Measurements from ENCODE around the gene DES. TPM values are rescaled to one million over a fixed set of nuclear protein-coding genes. Genes with fewer than 3 reads are reported as not detected.

Gene DES
- total and polyA plus RNA-seq, 2 of the 13 experiments (the other 11 are each of a cell fraction or from before 2014, with no cell fraction given): not detected

DNA sequence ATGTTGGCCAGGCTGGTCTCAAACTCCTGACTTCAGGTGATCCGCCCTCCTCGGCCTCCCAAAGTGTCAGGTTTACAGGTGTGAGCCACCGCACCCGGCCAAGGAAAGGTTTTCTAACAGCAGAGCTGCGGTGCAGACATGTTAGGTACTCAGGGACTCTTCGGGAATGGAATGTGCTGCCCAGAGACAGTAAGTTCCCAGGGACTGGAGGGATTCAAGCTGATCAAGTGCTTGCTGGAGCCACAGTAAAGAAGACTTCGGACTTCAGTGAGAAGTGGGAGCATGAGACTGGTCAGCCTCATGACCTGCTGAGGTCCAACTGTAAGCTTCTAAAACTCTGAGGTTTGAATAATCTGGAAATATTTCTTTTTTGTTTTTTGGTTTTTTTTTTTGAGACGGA lies 7.8 kb upstream of the DES start:
- no peaks in the 10 kb centered on the region for H3K79me2 ChIP-seq (ENCODE audit: insufficient read depth, low read length)
- FAIRE-seq (no peak), DNase-seq (ENCODE audit: low spot score) (no peak), ATAC-seq (peak; percentile 20; the same call in 2 of the 3 replicates)
- no peak overlapping the region for H3K27ac ChIP-seq (ENCODE audit: extremely low read length, insufficient read depth, low read length)
- H3K36me3 ChIP-seq (replicated peaks in 1 of 2; ENCODE audit: control insufficient read depth in 1 of 2, insufficient read depth in 2 of 2, low read length in 2 of 2): no peaks in the 10 kb centered on the region
- in situ Hi-C loops (cut with HindIII; ENCODE audit: extremely low pct_ligation_motif_present, low pct_unique_long_range_greater_than_20kb): no loop called here
- 47% methylated on average over 8 of the region's 8 CpGs for WGBS (ENCODE audit: low lambda C conversion rate)
- H3K4me2 ChIP-seq (ENCODE audit: low read depth, low read length): no peak overlapping the region
- H3K27me3 ChIP-seq (ENCODE audit: control insufficient read depth in 1 of 2, insufficient read depth in 2 of 2, low read length in 2 of 2): peaks cover 3 to 18% of the 10 kb centered on the region in 2 experiments; a peak in 3 of 5 replicates
- H2AFZ ChIP-seq (ENCODE audit: low read length): no peak overlapping the region
- ChIA-PET CTCF (ENCODE audit: low intra/inter-chr PET ratio, low total read pairs) (no interaction called here), POLR2A (no interaction called here)
- no peak overlapping the region for H3K9ac ChIP-seq (ENCODE audit: insufficient read depth, low read depth, low read length)
- peaks cover 16% of the 10 kb centered on the region for H3K4me1 ChIP-seq (ENCODE audit: insufficient read depth, low read length)
- no peak overlapping the region for H3K4me3 ChIP-seq (replicated peaks in 1 of 3; ENCODE audit: insufficient read depth in 1 of 3, low read depth in 2 of 3, low read length in 3 of 3)
- H3K9me3 ChIP-seq (ENCODE audit: low read length): no peaks in the 10 kb centered on the region
- no peaks in the 10 kb centered on the region; the same call in 1 of the 2 replicates for H4K20me1 ChIP-seq (ENCODE audit: insufficient read depth, low read length)
- intact Hi-C loops (cut with micrococcal nuclease; ENCODE audit: unreplicated experiment): loop anchor here (1.0 kb wide), 1 partner anchor 41 kb away; no protein-coding TSS in a partner anchor
- no TSS peak for BruUV-seq (replicated peaks)
- TF ChIP-seq ZNF318 (CRISPR knock-in tag; IDR thresholded peaks at IDR 0.05): no peak
- TF ChIP-seq ZBTB7B (CRISPR knock-in tag; IDR thresholded peaks at IDR 0.05): no peak
- no peak for TF ChIP-seq RFX3 (CRISPR knock-in tag; IDR thresholded peaks at IDR 0.05)
- TF ChIP-seq ZNF468 (CRISPR knock-in tag; IDR thresholded peaks at IDR 0.05): no peak
- no peak for TF ChIP-seq ZNF616 (CRISPR knock-in tag; IDR thresholded peaks at IDR 0.05; ENCODE audit: low read depth)
- TF ChIP-seq ZNF782 (CRISPR knock-in tag; IDR thresholded peaks at IDR 0.05; ENCODE audit: borderline replicate concordance): no peak
- TF ChIP-seq, protein P1, sequence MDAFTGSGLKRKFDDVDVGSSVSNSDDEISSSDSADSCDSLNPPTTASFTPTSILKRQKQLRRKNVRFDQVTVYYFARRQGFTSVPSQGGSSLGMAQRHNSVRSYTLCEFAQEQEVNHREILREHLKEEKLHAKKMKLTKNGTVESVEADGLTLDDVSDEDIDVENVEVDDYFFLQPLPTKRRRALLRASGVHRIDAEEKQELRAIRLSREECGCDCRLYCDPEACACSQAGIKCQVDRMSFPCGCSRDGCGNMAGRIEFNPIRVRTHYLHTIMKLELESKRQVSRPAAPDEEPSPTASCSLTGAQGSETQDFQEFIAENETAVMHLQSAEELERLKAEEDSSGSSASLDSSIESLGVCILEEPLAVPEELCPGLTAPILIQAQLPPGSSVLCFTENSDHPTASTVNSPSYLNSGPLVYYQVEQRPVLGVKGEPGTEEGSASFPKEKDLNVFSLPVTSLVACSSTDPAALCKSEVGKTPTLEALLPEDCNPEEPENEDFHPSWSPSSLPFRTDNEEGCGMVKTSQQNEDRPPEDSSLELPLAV (CRISPR knock-in tag; conservative IDR thresholded peaks at IDR 0.05; ENCODE audit: low read depth): no peak
- no peak for TF ChIP-seq PAX8 (CRISPR knock-in tag; IDR thresholded peaks at IDR 0.05; ENCODE audit: borderline replicate concordance)
- TF ChIP-seq THAP11 (CRISPR knock-in tag; IDR thresholded peaks at IDR 0.05): no peak
- no peak for TF ChIP-seq KAT7 (CRISPR knock-in tag; IDR thresholded peaks at IDR 0.05; ENCODE audit: borderline replicate concordance)
- no peak for TF ChIP-seq SMAD1 (CRISPR knock-in tag; IDR thresholded peaks at IDR 0.05; ENCODE audit: borderline replicate concordance, low read depth)
- no peak for TF ChIP-seq MBD4 (IDR thresholded peaks at IDR 0.05; ENCODE audit: borderline replicate concordance, low read length)
- TF ChIP-seq CBX5 (CRISPR knock-in tag; IDR thresholded peaks at IDR 0.05; ENCODE audit: borderline replicate concordance): no peak
- TF ChIP-seq, protein P2, sequence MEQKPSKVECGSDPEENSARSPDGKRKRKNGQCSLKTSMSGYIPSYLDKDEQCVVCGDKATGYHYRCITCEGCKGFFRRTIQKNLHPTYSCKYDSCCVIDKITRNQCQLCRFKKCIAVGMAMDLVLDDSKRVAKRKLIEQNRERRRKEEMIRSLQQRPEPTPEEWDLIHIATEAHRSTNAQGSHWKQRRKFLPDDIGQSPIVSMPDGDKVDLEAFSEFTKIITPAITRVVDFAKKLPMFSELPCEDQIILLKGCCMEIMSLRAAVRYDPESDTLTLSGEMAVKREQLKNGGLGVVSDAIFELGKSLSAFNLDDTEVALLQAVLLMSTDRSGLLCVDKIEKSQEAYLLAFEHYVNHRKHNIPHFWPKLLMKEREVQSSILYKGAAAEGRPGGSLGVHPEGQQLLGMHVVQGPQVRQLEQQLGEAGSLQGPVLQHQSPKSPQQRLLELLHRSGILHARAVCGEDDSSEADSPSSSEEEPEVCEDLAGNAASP (CRISPR knock-in tag; IDR thresholded peaks at IDR 0.05; ENCODE audit: borderline replicate concordance): no peak

Data from HepG2 (cell line).